GM12878 (cell line): ENCODE measurements around the gene MEGF11.

Experiments used
- EZH2 ChIP-seq: IDR thresholded peaks from 2 replicates; pipeline ENCODE4 v1.6.1; 2012; ENCODE audit warnings: low read depth, mild to moderate bottlenecking, control low read depth, inconsistent platforms, low read length, borderline replicate concordance; ENCODE audit not compliant: control insufficient read depth
- IKZF2 ChIP-seq, 2 experiments: fragments of 450-650 bp; IDR thresholded peaks; 2 replicates each; pipeline ENCODE4 v1.6.1; 2017; ENCODE audit warnings: mild to moderate bottlenecking in 2 of 2, moderate library complexity in 2 of 2
- NBN ChIP-seq: fragments of 450-650 bp; IDR thresholded peaks from 2 replicates; pipeline ENCODE4 v1.6.1; 2016
- NFYB ChIP-seq: IDR thresholded peaks from 2 replicates; pipeline ENCODE4 v1.6.1; 2011; ENCODE audit warnings: low read depth, mild to moderate bottlenecking, low read length, improper control_type of control experiment, moderate library complexity; ENCODE audit not compliant: insufficient read depth
- NRF1 ChIP-seq: conservative IDR thresholded peaks from 2 replicates; pipeline ENCODE4 v1.6.1; 2011; ENCODE audit warnings: mild to moderate bottlenecking, low read depth, low read length, improper control_type of control experiment
- TF ChIP-seq, protein P1 (sequence below), 3 experiments: IDR thresholded peaks in 2 of 3; conservative IDR thresholded peaks in 1 of 3; 2 replicates each; pipeline ENCODE4 v1.5.1; 2011; ENCODE audit warnings: low read depth in 3 of 3, low read length in 3 of 3, mild to moderate bottlenecking in 3 of 3, control low read depth in 2 of 3, moderate library complexity in 2 of 3, inconsistent platforms in 1 of 3, mixed read lengths in 1 of 3; ENCODE audit not compliant: control insufficient read depth in 2 of 3, insufficient read depth in 1 of 3; ENCODE audit errors: extremely low read depth in 1 of 3

DNA sequence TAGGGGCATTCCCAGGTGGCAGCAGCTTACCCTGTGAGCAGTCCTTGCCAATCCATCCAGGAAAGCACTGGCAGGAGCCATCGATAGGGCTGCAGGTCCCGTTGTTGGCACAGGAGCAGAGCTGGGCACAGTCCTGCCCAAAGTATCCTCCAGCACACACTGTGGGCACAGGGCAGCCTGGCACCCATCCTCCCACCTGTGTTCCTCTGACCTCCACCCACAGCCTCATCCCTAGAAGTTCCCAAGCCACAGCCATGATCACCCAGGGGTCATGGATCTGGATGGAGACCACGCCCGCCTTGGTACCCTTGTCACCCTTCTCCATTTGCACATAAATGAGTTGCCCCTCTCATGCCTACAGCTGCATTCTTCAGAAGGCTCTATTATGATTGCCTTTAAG, 335.6 kb downstream of the MEGF11 start:
- TF ChIP-seq, protein P1, sequence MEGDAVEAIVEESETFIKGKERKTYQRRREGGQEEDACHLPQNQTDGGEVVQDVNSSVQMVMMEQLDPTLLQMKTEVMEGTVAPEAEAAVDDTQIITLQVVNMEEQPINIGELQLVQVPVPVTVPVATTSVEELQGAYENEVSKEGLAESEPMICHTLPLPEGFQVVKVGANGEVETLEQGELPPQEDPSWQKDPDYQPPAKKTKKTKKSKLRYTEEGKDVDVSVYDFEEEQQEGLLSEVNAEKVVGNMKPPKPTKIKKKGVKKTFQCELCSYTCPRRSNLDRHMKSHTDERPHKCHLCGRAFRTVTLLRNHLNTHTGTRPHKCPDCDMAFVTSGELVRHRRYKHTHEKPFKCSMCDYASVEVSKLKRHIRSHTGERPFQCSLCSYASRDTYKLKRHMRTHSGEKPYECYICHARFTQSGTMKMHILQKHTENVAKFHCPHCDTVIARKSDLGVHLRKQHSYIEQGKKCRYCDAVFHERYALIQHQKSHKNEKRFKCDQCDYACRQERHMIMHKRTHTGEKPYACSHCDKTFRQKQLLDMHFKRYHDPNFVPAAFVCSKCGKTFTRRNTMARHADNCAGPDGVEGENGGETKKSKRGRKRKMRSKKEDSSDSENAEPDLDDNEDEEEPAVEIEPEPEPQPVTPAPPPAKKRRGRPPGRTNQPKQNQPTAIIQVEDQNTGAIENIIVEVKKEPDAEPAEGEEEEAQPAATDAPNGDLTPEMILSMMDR (IDR thresholded peaks at IDR 0.05 in 2 of 3, conservative IDR thresholded peaks at IDR 0.05 in 1 of 3; ENCODE audit: control insufficient read depth in 2 of 3, extremely low read depth in 1 of 3, insufficient read depth in 1 of 3, low read depth in 3 of 3, low read length in 3 of 3), result no peak
- TF ChIP-seq NFYB (no peak), NRF1 (no peak), NBN (no peak), IKZF2 (IDR thresholded peaks at IDR 0.05) (no peak), EZH2 (no peak)
